Ovary (tissue), 3 donors: ENCODE data around the gene CXCL3.

ENCODE experiments used
- CTCF ChIP-seq, 3 donors: fragments of 450-650 bp in 2 of 3; fragments of 200-600 bp in 1 of 3; IDR thresholded peaks; one replicate each; pipeline versions ENCODE4 v1.5.1 to v1.8.0; 2016 to 2022; ENCODE audit warnings: antibody characterized with exemption in 3 of 3, mild to moderate bottlenecking in 1 of 3
- EP300 ChIP-seq: sonication (generic); formaldehyde crosslinking; IDR thresholded peaks from one replicate; pipeline ENCODE4 v1.6.1; 2017; ENCODE audit warnings: antibody characterized with exemption
- donor health status: DM: no; HTN: no; CAD: no.

GRCh38 chr4:73988061-73988460, 50.4 kb downstream of the CXCL3 start, which contains the start of gene PPBP:
- no peak for TF ChIP-seq EP300
- TF ChIP-seq CTCF (IDR thresholded peaks at IDR 0.05): no peak
